ENCODE measurements around the gene ARL16. TPM values are rescaled to one million over a fixed set of nuclear protein-coding genes. Genes with fewer than 3 reads are reported as not detected.

ARL16 gene
- total RNA-seq, 1 experiment from 2014 or later: 52.7 TPM

DNA sequence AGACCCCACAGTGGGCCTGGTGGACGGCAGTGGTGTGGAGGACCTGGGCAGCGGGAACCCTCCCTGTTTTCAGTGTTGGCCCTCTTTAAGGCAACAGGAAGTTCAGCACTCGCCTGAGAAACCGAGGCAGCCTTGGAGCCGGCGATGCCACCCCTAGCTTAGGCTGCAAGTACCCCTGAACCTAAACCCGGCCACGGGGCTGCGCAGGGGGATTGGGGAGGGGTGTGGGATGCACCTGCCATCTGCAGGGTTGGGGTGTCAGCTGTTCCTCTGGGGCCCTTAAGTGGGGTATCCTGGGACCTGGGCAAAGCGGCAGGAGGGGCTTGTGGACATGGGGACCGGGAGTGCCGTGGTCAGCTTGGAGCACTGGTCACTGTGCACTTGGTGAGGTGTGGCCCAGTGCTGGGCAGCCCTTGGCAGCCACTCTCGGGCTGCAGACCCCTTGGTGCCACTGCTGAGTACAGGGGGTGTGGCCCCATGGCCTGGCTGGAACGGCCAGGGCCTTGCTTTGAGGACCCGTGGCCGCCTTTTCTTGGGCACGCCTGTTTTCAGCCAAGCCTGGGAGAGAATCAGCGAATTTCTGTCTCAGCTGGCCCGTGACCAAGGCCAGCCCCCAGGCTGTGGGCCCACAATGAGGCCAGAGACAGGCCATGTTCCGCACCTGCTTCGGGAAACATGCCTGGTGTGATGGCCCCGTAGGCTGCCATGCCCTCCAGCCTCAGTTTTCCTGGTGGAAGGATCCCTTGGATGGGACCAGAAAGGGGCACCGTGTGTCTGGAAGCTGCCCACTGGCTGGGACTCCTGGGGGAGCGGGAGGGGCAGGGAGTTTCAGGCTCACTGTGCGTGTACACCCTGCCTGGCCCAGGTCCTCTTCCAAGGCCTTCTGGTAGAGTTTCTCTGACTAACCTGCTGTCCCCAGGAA is 24.4 kb upstream of the ARL16 start:
- in situ Hi-C loops (cut with HindIII; ENCODE audit: low pct_unique_long_range_greater_than_20kb, low sequenced_read_pairs): no loop called here
- POLR2A ChIA-PET: interaction anchor here (0.5 kb wide), 1 partner anchor 518 kb away, joined by 4 read pairs; no protein-coding TSS in a partner anchor
- ATAC-seq: no peak

DNA sequence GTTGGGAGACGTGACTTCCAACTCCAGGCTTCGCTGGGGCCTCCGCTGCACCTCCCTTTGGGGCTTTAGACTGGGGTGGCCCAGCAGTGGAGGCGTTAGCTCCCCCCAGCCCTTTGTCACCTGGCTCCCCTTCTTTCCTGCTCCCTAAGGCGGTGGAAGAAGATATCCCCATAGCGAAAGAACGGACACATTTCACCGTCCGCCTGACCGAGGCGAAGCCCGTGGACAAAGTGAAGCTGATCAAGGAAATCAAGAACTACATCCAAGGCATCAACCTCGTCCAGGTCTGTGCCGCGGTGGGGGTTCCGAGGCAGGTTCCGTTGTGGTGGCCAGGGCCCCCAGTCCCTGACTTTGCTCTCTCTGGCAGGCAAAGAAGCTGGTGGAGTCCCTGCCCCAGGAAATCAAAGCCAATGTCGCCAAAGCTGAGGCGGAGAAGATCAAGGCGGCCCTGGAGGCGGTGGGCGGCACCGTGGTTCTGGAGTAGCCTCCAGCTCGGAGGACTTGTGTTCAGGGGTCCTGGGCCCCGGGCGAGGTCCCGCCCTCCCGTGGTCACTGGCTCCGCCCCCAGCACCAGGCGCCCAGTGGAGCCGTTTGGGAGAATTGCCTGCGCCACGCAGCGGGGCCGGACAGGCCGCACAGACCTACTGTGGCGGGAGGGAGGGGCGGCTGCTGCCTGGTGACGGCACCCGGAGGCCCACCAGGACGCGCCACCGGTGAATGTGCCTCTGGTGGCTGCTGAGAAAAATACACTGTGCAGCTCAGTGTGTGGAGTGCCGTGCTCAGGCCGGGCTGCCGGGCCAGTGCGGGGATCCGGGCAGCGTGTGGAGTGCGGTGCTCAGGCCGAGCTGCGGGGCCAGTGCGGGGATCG is 23.4 kb upstream of the ARL16 start:
- no peaks in the 10 kb centered on the region for H3K9me3 ChIP-seq (ENCODE audit: control insufficient read depth, insufficient read depth, low read depth, low read length)
- BruUV-seq (replicated peaks): TSS peak; percentile 56
- POLR2A ChIA-PET: interaction anchor here (0.5 kb wide), 1 partner anchor 519 kb away, joined by 4 read pairs; no protein-coding TSS in a partner anchor
- TF ChIP-seq, protein P1, sequence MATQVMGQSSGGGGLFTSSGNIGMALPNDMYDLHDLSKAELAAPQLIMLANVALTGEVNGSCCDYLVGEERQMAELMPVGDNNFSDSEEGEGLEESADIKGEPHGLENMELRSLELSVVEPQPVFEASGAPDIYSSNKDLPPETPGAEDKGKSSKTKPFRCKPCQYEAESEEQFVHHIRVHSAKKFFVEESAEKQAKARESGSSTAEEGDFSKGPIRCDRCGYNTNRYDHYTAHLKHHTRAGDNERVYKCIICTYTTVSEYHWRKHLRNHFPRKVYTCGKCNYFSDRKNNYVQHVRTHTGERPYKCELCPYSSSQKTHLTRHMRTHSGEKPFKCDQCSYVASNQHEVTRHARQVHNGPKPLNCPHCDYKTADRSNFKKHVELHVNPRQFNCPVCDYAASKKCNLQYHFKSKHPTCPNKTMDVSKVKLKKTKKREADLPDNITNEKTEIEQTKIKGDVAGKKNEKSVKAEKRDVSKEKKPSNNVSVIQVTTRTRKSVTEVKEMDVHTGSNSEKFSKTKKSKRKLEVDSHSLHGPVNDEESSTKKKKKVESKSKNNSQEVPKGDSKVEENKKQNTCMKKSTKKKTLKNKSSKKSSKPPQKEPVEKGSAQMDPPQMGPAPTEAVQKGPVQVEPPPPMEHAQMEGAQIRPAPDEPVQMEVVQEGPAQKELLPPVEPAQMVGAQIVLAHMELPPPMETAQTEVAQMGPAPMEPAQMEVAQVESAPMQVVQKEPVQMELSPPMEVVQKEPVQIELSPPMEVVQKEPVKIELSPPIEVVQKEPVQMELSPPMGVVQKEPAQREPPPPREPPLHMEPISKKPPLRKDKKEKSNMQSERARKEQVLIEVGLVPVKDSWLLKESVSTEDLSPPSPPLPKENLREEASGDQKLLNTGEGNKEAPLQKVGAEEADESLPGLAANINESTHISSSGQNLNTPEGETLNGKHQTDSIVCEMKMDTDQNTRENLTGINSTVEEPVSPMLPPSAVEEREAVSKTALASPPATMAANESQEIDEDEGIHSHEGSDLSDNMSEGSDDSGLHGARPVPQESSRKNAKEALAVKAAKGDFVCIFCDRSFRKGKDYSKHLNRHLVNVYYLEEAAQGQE (IDR thresholded peaks at IDR 0.05; ENCODE audit: insufficient read depth in 1 of 2, low read depth in 2 of 2, low read length in 1 of 2): no peak
- no peak for TF ChIP-seq TCF7L2 (IDR thresholded peaks at IDR 0.05; ENCODE audit: low read depth, low read length)
- no peak for TF ChIP-seq POLR2AphosphoS5 (IDR thresholded peaks at IDR 0.05; ENCODE audit: low read depth, low read length)
- TF ChIP-seq SIN3A (IDR thresholded peaks at IDR 0.05; ENCODE audit: borderline replicate concordance, insufficient read depth, low read depth, low read length): no peak
- TF ChIP-seq, protein P2, sequence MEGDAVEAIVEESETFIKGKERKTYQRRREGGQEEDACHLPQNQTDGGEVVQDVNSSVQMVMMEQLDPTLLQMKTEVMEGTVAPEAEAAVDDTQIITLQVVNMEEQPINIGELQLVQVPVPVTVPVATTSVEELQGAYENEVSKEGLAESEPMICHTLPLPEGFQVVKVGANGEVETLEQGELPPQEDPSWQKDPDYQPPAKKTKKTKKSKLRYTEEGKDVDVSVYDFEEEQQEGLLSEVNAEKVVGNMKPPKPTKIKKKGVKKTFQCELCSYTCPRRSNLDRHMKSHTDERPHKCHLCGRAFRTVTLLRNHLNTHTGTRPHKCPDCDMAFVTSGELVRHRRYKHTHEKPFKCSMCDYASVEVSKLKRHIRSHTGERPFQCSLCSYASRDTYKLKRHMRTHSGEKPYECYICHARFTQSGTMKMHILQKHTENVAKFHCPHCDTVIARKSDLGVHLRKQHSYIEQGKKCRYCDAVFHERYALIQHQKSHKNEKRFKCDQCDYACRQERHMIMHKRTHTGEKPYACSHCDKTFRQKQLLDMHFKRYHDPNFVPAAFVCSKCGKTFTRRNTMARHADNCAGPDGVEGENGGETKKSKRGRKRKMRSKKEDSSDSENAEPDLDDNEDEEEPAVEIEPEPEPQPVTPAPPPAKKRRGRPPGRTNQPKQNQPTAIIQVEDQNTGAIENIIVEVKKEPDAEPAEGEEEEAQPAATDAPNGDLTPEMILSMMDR (IDR thresholded peaks at IDR 0.05): peak; percentile 23; the same call in 1 of the 2 replicates
- in situ Hi-C loops (cut with HindIII; ENCODE audit: low pct_unique_long_range_greater_than_20kb, low sequenced_read_pairs): no loop called here
- ATAC-seq (no peak), DNase-seq (ENCODE audit: low read depth, low spot score) (no peak)
- CTCF ChIA-PET: no interaction called here
- intact Hi-C loops (cut with micrococcal nuclease; ENCODE audit: unreplicated experiment): no loop called here
- no peaks in the 10 kb centered on the region for H3K27me3 ChIP-seq (ENCODE audit: control insufficient read depth, insufficient read depth, low read length)
- H3K4me3 ChIP-seq (ENCODE audit: low read depth in 2 of 2, low read length in 2 of 2): no peak overlapping the region
- peaks cover 27% of the 10 kb centered on the region for H3K4me1 ChIP-seq (ENCODE audit: control insufficient read depth, insufficient read depth, low read length)
- H3K36me3 ChIP-seq (ENCODE audit: control insufficient read depth, insufficient read depth, low read length): peaks cover 20% of the 10 kb centered on the region; the same call in 1 of the 2 replicates
- no peak overlapping the region for H3K27ac ChIP-seq (ENCODE audit: low read length)

More for the DNA sequence above, 24.4 kb upstream of the ARL16 start:
- Histone ChIP-seq H3K4me1 (ENCODE audit: control insufficient read depth, insufficient read depth, low read length) (peaks cover 27% of the 10 kb centered on the region), H3K9me3 (ENCODE audit: control insufficient read depth, insufficient read depth, low read depth, low read length) (no peaks in the 10 kb centered on the region), H3K27me3 (ENCODE audit: control insufficient read depth, insufficient read depth, low read length) (no peaks in the 10 kb centered on the region), H3K36me3 (ENCODE audit: control insufficient read depth, insufficient read depth, low read length) (peaks cover 18% of the 10 kb centered on the region; the same call in 1 of the 2 replicates), H3K27ac (ENCODE audit: low read length) (peak overlapping the region; percentile 7; the same call in 1 of the 2 replicates), H3K4me3 (ENCODE audit: low read depth in 2 of 2, low read length in 2 of 2) (no peak overlapping the region)
- TF ChIP-seq POLR2AphosphoS5 (IDR thresholded peaks at IDR 0.05; ENCODE audit: low read depth, low read length) (no peak; the same call in 1 of the 2 replicates), TCF7L2 (IDR thresholded peaks at IDR 0.05; ENCODE audit: low read depth, low read length) (no peak), SIN3A (IDR thresholded peaks at IDR 0.05; ENCODE audit: borderline replicate concordance, insufficient read depth, low read depth, low read length) (no peak)
- TF ChIP-seq, protein P1 (IDR thresholded peaks at IDR 0.05; ENCODE audit: insufficient read depth in 1 of 2, low read depth in 2 of 2, low read length in 1 of 2): no peak
- TF ChIP-seq, protein P2 (IDR thresholded peaks at IDR 0.05): no peak
- no TSS peak for BruUV-seq (replicated peaks)
- CTCF ChIA-PET: no interaction called here
- intact Hi-C loops (cut with micrococcal nuclease; ENCODE audit: unreplicated experiment): no loop called here
- DNase-seq (ENCODE audit: low read depth, low spot score): no peak
